ENCODE data around the gene RBP5.
"Not testable (repeated sequence)": the region's sequence is repeated elsewhere in the genome, so short reads cannot be mapped to it uniquely, and the experiment has no call there.

Gene RBP5

GRCh38 chr12:7107181-7107580, 21.5 kb downstream of the RBP5 start:
- H3K27ac ChIP-seq (ENCODE audit: extremely low read depth, low read depth, low read length); H3K4me3 ChIP-seq (ENCODE audit: low read depth, low read length); H3K9me3 ChIP-seq (ENCODE audit: control insufficient read depth, insufficient read depth, low read depth, low read length); H3K4me1 ChIP-seq (ENCODE audit: control insufficient read depth, insufficient read depth, low read length): not testable (repeated sequence)
- peak; percentile 66 for TF ChIP-seq ZNF121 (tag by site-specific recombination; IDR thresholded peaks at IDR 0.05)
- ChIA-PET CTCF (interaction anchor here (0.6 to 4.3 kb wide), 11 partner anchors 12 to 410 kb away, joined by 3 to 24 read pairs (median 7); partner anchors contain the start of genes C12orf57, C1R, RNU7-1 and USP5), POLR2A (interaction anchor here (1.5 to 3.2 kb wide), 2 partner anchors 161 to 163 kb away, joined by 5 to 20 read pairs; partner anchors contain the start of genes C12orf57 and RNU7-1)
- peaks cover 0 to 12% of the 10 kb centered on the region in 2 experiments; a peak in 1 of 3 replicates for H3K36me3 ChIP-seq (ENCODE audit: control insufficient read depth in 2 of 2, insufficient read depth in 1 of 2, low read length in 2 of 2)

GRCh38 chr12:7106082-7106481, 22.6 kb downstream of the RBP5 start:
- TF ChIP-seq OSR2 (tag by site-specific recombination; IDR thresholded peaks at IDR 0.05) (no peak), ZNF214 (tag by site-specific recombination; IDR thresholded peaks at IDR 0.05; ENCODE audit: borderline replicate concordance) (no peak), ZNF571 (tag by site-specific recombination; IDR thresholded peaks at IDR 0.05) (no peak), ZSCAN30 (tag by site-specific recombination; IDR thresholded peaks at IDR 0.05) (no peak), ZNF645 (tag by site-specific recombination; IDR thresholded peaks at IDR 0.05) (no peak), ZNF18 (tag by site-specific recombination; IDR thresholded peaks at IDR 0.05) (no peak), ZBTB26 (tag by site-specific recombination; optimal IDR thresholded peaks at IDR 0.05) (no peak), PBX3 (CRISPR knock-in tag; IDR thresholded peaks at IDR 0.05) (no peak), ZNF561 (tag by site-specific recombination; IDR thresholded peaks at IDR 0.05; ENCODE audit: borderline replicate concordance) (no peak), PRDM4 (tag by site-specific recombination; IDR thresholded peaks at IDR 0.05) (no peak), ZBTB11 (tag by site-specific recombination; conservative IDR thresholded peaks at IDR 0.05; ENCODE audit: low read depth) (no peak), BCL11A (tag by site-specific recombination; IDR thresholded peaks at IDR 0.05; ENCODE audit: low read depth) (no peak), ZNF19 (tag by site-specific recombination; IDR thresholded peaks at IDR 0.05; ENCODE audit: low read depth) (no peak), ZNF626 (tag by site-specific recombination; IDR thresholded peaks at IDR 0.05) (no peak), ELK4 (IDR thresholded peaks at IDR 0.05; ENCODE audit: borderline replicate concordance, low read depth, low read length) (no peak), SCRT2 (tag by site-specific recombination; IDR thresholded peaks at IDR 0.05) (no peak)
- Histone ChIP-seq H3K36me3 (ENCODE audit: control insufficient read depth in 2 of 2, insufficient read depth in 1 of 2, low read length in 2 of 2) (peaks cover 0 to 17% of the 10 kb centered on the region in 2 experiments; a peak in 1 of 3 replicates), H3K4me1 (ENCODE audit: control insufficient read depth, insufficient read depth, low read length) (no peaks in the 10 kb centered on the region), H3K4me3 (ENCODE audit: low read depth, low read length) (no peak overlapping the region), H3K9me3 (ENCODE audit: control insufficient read depth, insufficient read depth, low read depth, low read length) (no peaks in the 10 kb centered on the region), H3K27ac (ENCODE audit: extremely low read depth, low read depth, low read length) (no peak overlapping the region)
- POLR2A ChIA-PET = no interaction called here
- CTCF ChIA-PET = interaction anchor here (1.1 to 4.3 kb wide), 3 partner anchors 13 to 57 kb away, joined by 3 to 24 read pairs (median 18); partner anchors contain the start of gene C1R
